Body of pancreas (tissue), 4 donors: ENCODE results near the gene EIF5A. TPM values are rescaled to one million over a fixed set of nuclear protein-coding genes. Genes with fewer than 3 reads are reported as not detected.
A peak's percentile ranks its signal among the peaks of the same experiment; 100 is the strongest.

Source experiments
- ATAC-seq: fragments of 150-250 bp; one replicate; pipeline ENCODE4 v1.9.1; 2016
- DNase-seq, 4 donors: peaks; one replicate each; pipeline ENCODE4 v3.0.0-alpha.2; 2019
- H3K27ac ChIP-seq, 4 donors: fragments of 200-600 bp; sonication (generic); 1 replicate in 3 of 4; 2 replicates in 1 of 4; pipeline versions ENCODE4 v1.5.1 to v1.6.1; 2016 to 2019; ENCODE audit warnings: mild to moderate bottlenecking in 1 of 4, mixed read lengths in 1 of 4, moderate library complexity in 1 of 4
- H3K27me3 ChIP-seq, 2 donors: fragments of 200-600 bp; sonication (generic); one replicate each; pipeline ENCODE4 v1.6.0; 2016; ENCODE audit warnings: mild to moderate bottlenecking in 1 of 2
- H3K36me3 ChIP-seq, 2 donors: fragments of 200-600 bp; sonication (generic); replicated peaks in 1 of 2; 2 replicates each; pipeline ENCODE4 v1.5.1; 2016; ENCODE audit warnings: low read depth in 2 of 2; ENCODE audit not compliant: insufficient read depth in 1 of 2
- H3K4me1 ChIP-seq: fragments of 200-600 bp; sonication (generic); one replicate; pipeline ENCODE4 v1.6.0; 2016
- H3K4me3 ChIP-seq, 2 donors: fragments of 200-600 bp; sonication (generic); 1 replicate in 1 of 2; 2 replicates in 1 of 2; pipeline ENCODE4 v1.5.1; 2016 to 2019
- H3K9me3 ChIP-seq, 3 donors: fragments of 200-600 bp; sonication (generic); 1 replicate in 2 of 3; 2 replicates in 1 of 3; pipeline ENCODE4 v1.5.1; 2016
- CTCF ChIP-seq, 7 experiments: fragments of 450-650 bp in 4 of 7; fragments of 200-600 bp in 3 of 7; sonication (generic) in 3 of 7; IDR thresholded peaks; one replicate each; pipeline ENCODE4 v1.5.1; 2016 to 2019; ENCODE audit warnings: antibody characterized with exemption in 7 of 7
- POLR2A ChIP-seq, 3 donors: fragments of 450-650 bp; IDR thresholded peaks; one replicate each; pipeline ENCODE4 v1.6.1; 2016; ENCODE audit warnings: antibody characterized with exemption in 3 of 3, mild to moderate bottlenecking in 2 of 3
- WGBS, 2 donors: methylation state at CpG; one replicate each; pipeline ENCODE4 v1.1.5; 2017; 5-methylcytosine and 5-hydroxymethylcytosine counted together
- intact Hi-C: fragments of 100-400 bp; cut with DNase I; formaldehyde crosslinking; loops from one replicate; pipeline ENCODE4 v1.15.1; 2023
- total RNA-seq, 2 donors: library from RNA; depleted of rRNA; stranded (reverse); fragments of >200 nt; gene quantifications; one replicate each; pipeline ENCODE4 v1.1.0, GENCODE V29; 2016

EIF5A gene
- total RNA-seq, 2 donors from 2014 or later: 97.0 to 134 TPM

GRCh38 chr17:7293816-7294613 lies 13.4 kb upstream of the EIF5A start:
- 12 to 20% methylated on average over 1 to 32 of the region's 75 CpGs for WGBS, 2 donors
- peak; percentile 46 to 74 (median 49) for DNase-seq
- intact Hi-C loops: no loop called here
- Histone ChIP-seq H3K4me1 (peaks cover 32% of the 10 kb centered on the region), H3K36me3 (no peaks in the 10 kb centered on the region), H3K27me3 (no peaks in the 10 kb centered on the region), H3K4me3 (no peak overlapping the region), H3K9me3 (no peaks in the 10 kb centered on the region), H3K27ac (no peak overlapping the region)
- no peak for ATAC-seq
- TF ChIP-seq POLR2A (IDR thresholded peaks at IDR 0.05): peak in 1 of 3 donors; percentile 6
- TF ChIP-seq CTCF (IDR thresholded peaks at IDR 0.05): no peak

- WGBS, 2 donors: 1 to 2% methylated on average over 5 to 37 of the region's 57 CpGs
Measured at GRCh38 chr17:7294614-7295153, 12.7 kb upstream of the EIF5A start, which contains the start of gene YBX2. TSS of gene YBX2 (minus strand) at chr17:7294639. CDS start at chr17:7294500, 139 bp downstream.

GRCh38 chr17:7295230-7296180 lies 11.9 kb upstream of the EIF5A start:
- Histone ChIP-seq H3K27me3 (no peaks in the 10 kb centered on the region), H3K27ac (no peak overlapping the region), H3K36me3 (no peaks in the 10 kb centered on the region), H3K4me3 (no peak overlapping the region), H3K4me1 (peaks cover 32% of the 10 kb centered on the region), H3K9me3 (no peaks in the 10 kb centered on the region)
- TF ChIP-seq CTCF (IDR thresholded peaks at IDR 0.05) (peak in 1 of 7 experiments; percentile 23), POLR2A (IDR thresholded peaks at IDR 0.05) (no peak)
- DNase-seq (no peak), ATAC-seq (no peak)
- 64 to 66% methylated on average over 38 to 42 of the region's 42 CpGs for whole genome bisulfite sequencing, 2 donors
- intact Hi-C loops: no loop called here

More at GRCh38 chr17:7294614-7295153, 12.7 kb upstream of the EIF5A start, which contains the start of gene YBX2:
- H3K9me3 ChIP-seq: no peaks in the 10 kb centered on the region
- ATAC-seq (peak; percentile 69), DNase-seq (peak; percentile 76 to 86 (median 82))
- no peak within 1 kb of the TSS for H3K4me3 ChIP-seq
- H3K4me1 ChIP-seq: peaks cover 32% of the 10 kb centered on the region
- intact Hi-C loops: no loop called here
- no peaks in the 10 kb centered on the region for H3K27me3 ChIP-seq
- H3K27ac ChIP-seq: no peak within 1 kb of the TSS
- TF ChIP-seq POLR2A (IDR thresholded peaks at IDR 0.05): no peak
- TF ChIP-seq CTCF (IDR thresholded peaks at IDR 0.05): peak in 1 of 7 experiments; percentile 9
- no peaks in the 10 kb centered on the region for H3K36me3 ChIP-seq

- Histone ChIP-seq H3K36me3 (no peaks in the 10 kb centered on the region), H3K4me1 (peaks cover 32% of the 10 kb centered on the region), H3K9me3 (no peaks in the 10 kb centered on the region), H3K27ac (no peak overlapping the region), H3K27me3 (no peaks in the 10 kb centered on the region), H3K4me3 (no peak overlapping the region)
- TF ChIP-seq POLR2A (IDR thresholded peaks at IDR 0.05) (no peak), CTCF (IDR thresholded peaks at IDR 0.05) (peak; percentile 89 to 97 (median 96))
- intact Hi-C loops: no loop called here
- ATAC-seq (peak; percentile 84), DNase-seq (peak; percentile 82 to 84 (median 84))
- 5 to 9% methylated on average over 33 to 49 of the region's 51 CpGs for WGBS, 2 donors
Measured at GRCh38 chr17:7296189-7296861, 11.1 kb upstream of the EIF5A start.
